ENCODE data around the gene RHO.

GRCh38 chr3:129575997-129576384 lies 47.6 kb downstream of the RHO start:
- TF ChIP-seq CTCF (tag by site-specific recombination; IDR thresholded peaks at IDR 0.05) (no peak), HOXA7 (CRISPR knock-in tag; IDR thresholded peaks at IDR 0.05; ENCODE audit: borderline replicate concordance) (no peak)
- TF ChIP-seq, protein P1, sequence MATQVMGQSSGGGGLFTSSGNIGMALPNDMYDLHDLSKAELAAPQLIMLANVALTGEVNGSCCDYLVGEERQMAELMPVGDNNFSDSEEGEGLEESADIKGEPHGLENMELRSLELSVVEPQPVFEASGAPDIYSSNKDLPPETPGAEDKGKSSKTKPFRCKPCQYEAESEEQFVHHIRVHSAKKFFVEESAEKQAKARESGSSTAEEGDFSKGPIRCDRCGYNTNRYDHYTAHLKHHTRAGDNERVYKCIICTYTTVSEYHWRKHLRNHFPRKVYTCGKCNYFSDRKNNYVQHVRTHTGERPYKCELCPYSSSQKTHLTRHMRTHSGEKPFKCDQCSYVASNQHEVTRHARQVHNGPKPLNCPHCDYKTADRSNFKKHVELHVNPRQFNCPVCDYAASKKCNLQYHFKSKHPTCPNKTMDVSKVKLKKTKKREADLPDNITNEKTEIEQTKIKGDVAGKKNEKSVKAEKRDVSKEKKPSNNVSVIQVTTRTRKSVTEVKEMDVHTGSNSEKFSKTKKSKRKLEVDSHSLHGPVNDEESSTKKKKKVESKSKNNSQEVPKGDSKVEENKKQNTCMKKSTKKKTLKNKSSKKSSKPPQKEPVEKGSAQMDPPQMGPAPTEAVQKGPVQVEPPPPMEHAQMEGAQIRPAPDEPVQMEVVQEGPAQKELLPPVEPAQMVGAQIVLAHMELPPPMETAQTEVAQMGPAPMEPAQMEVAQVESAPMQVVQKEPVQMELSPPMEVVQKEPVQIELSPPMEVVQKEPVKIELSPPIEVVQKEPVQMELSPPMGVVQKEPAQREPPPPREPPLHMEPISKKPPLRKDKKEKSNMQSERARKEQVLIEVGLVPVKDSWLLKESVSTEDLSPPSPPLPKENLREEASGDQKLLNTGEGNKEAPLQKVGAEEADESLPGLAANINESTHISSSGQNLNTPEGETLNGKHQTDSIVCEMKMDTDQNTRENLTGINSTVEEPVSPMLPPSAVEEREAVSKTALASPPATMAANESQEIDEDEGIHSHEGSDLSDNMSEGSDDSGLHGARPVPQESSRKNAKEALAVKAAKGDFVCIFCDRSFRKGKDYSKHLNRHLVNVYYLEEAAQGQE (tag by site-specific recombination; IDR thresholded peaks at IDR 0.05), result no peak

Data from HEK293 (cell line).